Smooth muscle cell (in vitro differentiated cells): ENCODE results near the gene ADAM21. TPM values are rescaled to one million over a fixed set of nuclear protein-coding genes. Genes with fewer than 3 reads are reported as not detected.
"Not testable (repeated sequence)": the region's sequence is repeated elsewhere in the genome, so short reads cannot be mapped to it uniquely, and the experiment has no call there.

ENCODE experiments used
- DNase-seq: peaks from one replicate; lab custom pipeline; 2025; ENCODE audit not compliant: unreplicated experiment; lab: John Stamatoyannopoulos, UW
- H2AFZ ChIP-seq: fragments of 200-600 bp; sonication (generic); 2 replicates; pipeline ENCODE4 v1.6.0; 2016; ENCODE audit warnings: antibody characterized with exemption, low read depth, mild to moderate bottlenecking
- H3F3A ChIP-seq: fragments of 200-600 bp; sonication (generic); 2 replicates; pipeline ENCODE4 v1.6.0; 2017; ENCODE audit warnings: antibody characterized with exemption, low read depth
- H3K27ac ChIP-seq: fragments of 200-600 bp; sonication (generic); 2 replicates; pipeline ENCODE4 v1.5.1; 2016; ENCODE audit warnings: low read depth, mild to moderate bottlenecking
- H3K27me3 ChIP-seq: fragments of 200-600 bp; sonication (generic); 2 replicates; pipeline ENCODE4 v1.6.1; 2016; ENCODE audit warnings: low read depth, mild to moderate bottlenecking
- H3K36me3 ChIP-seq: fragments of 200-600 bp; sonication (generic); 2 replicates; pipeline ENCODE4 v1.5.1; 2016; ENCODE audit warnings: low read depth
- H3K4me1 ChIP-seq: fragments of 200-600 bp; sonication (generic); 2 replicates; pipeline ENCODE4 v1.5.1; 2016; ENCODE audit warnings: low read depth
- H3K4me2 ChIP-seq: fragments of 200-600 bp; sonication (generic); 2 replicates; pipeline ENCODE4 v1.6.0; 2016; ENCODE audit warnings: mild to moderate bottlenecking
- H3K4me3 ChIP-seq: fragments of 200-600 bp; sonication (generic); 2 replicates; pipeline ENCODE4 v1.5.1; 2016; ENCODE audit warnings: mild to moderate bottlenecking
- H3K79me2 ChIP-seq: fragments of 200-600 bp; sonication (generic); 2 replicates; pipeline ENCODE4 v1.6.0; 2016; ENCODE audit warnings: low read depth, mild to moderate bottlenecking
- H3K9ac ChIP-seq: fragments of 200-600 bp; sonication (generic); 2 replicates; pipeline ENCODE4 v1.6.0; 2016; ENCODE audit warnings: low read depth
- H3K9me3 ChIP-seq: fragments of 200-600 bp; sonication (generic); replicated peaks from 2 replicates; pipeline ENCODE4 v1.5.1; 2016; ENCODE audit warnings: low read depth
- H4K20me1 ChIP-seq: fragments of 200-600 bp; sonication (generic); 2 replicates; pipeline ENCODE4 v1.6.0; 2016; ENCODE audit warnings: low read depth
- CTCF ChIP-seq: fragments of 200-600 bp; sonication (generic); IDR thresholded peaks from 2 replicates; pipeline ENCODE4 v1.5.1; 2017; ENCODE audit warnings: borderline replicate concordance, mild to moderate bottlenecking, antibody characterized with exemption; ENCODE audit not compliant: insufficient read depth, poor library complexity, severe bottlenecking
- WGBS: methylation state at CpG from one replicate; pipeline ENCODE4 v1.1.7; 2016; ENCODE audit warnings: low lambda C conversion rate; 5-methylcytosine and 5-hydroxymethylcytosine counted together
- polyA plus RNA-seq: library from polyadenylated mRNA; unstranded; fragments of >200 nt; fragmentation: Nextera tagmentation; extraction: Ambion mirVana; gene quantifications from 2 replicates; pipeline ENCODE4 v1.2.1, GENCODE V29; 2016
- total RNA-seq: library from RNA; depleted of rRNA; stranded (reverse); fragments of >200 nt; gene quantifications from 2 replicates; pipeline ENCODE4 v1.2.3, GENCODE V29; 2014

The ADAM21 gene
- total RNA-seq (not detected in 2 replicates), polyA plus RNA-seq (0.21 TPM in 1 of 2 replicates, not detected in the other)

- Histone ChIP-seq H3K4me1 (no peaks in the 10 kb centered on the region), H3K9me3 (no peaks in the 10 kb centered on the region), H3K4me3 (no peak within 1 kb of the TSS), H3K27ac (no peak within 1 kb of the TSS), H3F3A (no peaks in the 10 kb centered on the region), H3K9ac (no peak within 1 kb of the TSS), H2AFZ (no peak within 1 kb of the TSS), H3K4me2 (no peak within 1 kb of the TSS), H4K20me1 (no peaks in the 10 kb centered on the region), H3K27me3 (no peaks in the 10 kb centered on the region), H3K79me2 (no peaks in the 10 kb centered on the region), H3K36me3 (no peaks in the 10 kb centered on the region)
- DNase-seq: no peak
- no peak for TF ChIP-seq CTCF
- WGBS: 92% methylated on average over 1 of the region's 1 CpG
These were observed at the start of gene ADAM21 for GRCh38 chr14:70451874-70452273. TSS of gene ADAM21 (plus strand) at chr14:70452174. CDS start at chr14:70457500, 5,326 bp downstream.

- H3K27ac ChIP-seq, H3K36me3 ChIP-seq, H3K9ac ChIP-seq, H3K4me1 ChIP-seq, H3K4me3 ChIP-seq, DNase-seq, H3K4me2 ChIP-seq, H2AFZ ChIP-seq, H3F3A ChIP-seq, H3K9me3 ChIP-seq, H3K27me3 ChIP-seq, H3K79me2 ChIP-seq: not testable (repeated sequence)
- WGBS: 57% methylated on average over 4 of the region's 4 CpGs
- H4K20me1 ChIP-seq: peaks cover 38% of the 10 kb centered on the region
These were observed 48.6 kb upstream of the ADAM21 start for GRCh38 chr14:70403335-70403734.

GRCh38 chr14:70406216-70406615, 45.8 kb upstream of the ADAM21 start:
- 83% methylated on average over 4 of the region's 4 CpGs for WGBS
- H3F3A ChIP-seq, H3K4me1 ChIP-seq, H3K4me3 ChIP-seq, H2AFZ ChIP-seq, H3K36me3 ChIP-seq, H3K79me2 ChIP-seq, H3K9me3 ChIP-seq, H3K27ac ChIP-seq, H3K4me2 ChIP-seq, H3K27me3 ChIP-seq, H3K9ac ChIP-seq, DNase-seq: not testable (repeated sequence)
- H4K20me1 ChIP-seq: peaks cover 44% of the 10 kb centered on the region

- Histone ChIP-seq H3K36me3 (no peaks in the 10 kb centered on the region), H3K27me3 (no peaks in the 10 kb centered on the region), H3K27ac (no peak overlapping the region), H3K4me2 (no peak overlapping the region), H3F3A (no peaks in the 10 kb centered on the region), H3K4me1 (no peaks in the 10 kb centered on the region), H3K79me2 (peaks cover 19% of the 10 kb centered on the region), H3K9ac (no peak overlapping the region), H2AFZ (no peak overlapping the region), H3K4me3 (no peak overlapping the region), H4K20me1 (peaks cover 52% of the 10 kb centered on the region), H3K9me3 (no peaks in the 10 kb centered on the region)
- WGBS: 95% methylated on average over 4 of the region's 4 CpGs
- DNase-seq: no peak
- TF ChIP-seq CTCF: no peak
These were observed 44.4 kb upstream of the ADAM21 start for GRCh38 chr14:70407621-70408020.

GRCh38 chr14:70415788-70416187, 36.2 kb upstream of the ADAM21 start:
- H3F3A ChIP-seq: no peaks in the 10 kb centered on the region
- H3K9me3 ChIP-seq: no peaks in the 10 kb centered on the region
- no peak for DNase-seq
- H3K36me3 ChIP-seq: no peaks in the 10 kb centered on the region
- peaks cover 34% of the 10 kb centered on the region for H3K79me2 ChIP-seq
- H3K4me2 ChIP-seq: peak overlapping the region; percentile 96
- no peak for TF ChIP-seq CTCF
- H4K20me1 ChIP-seq: peaks cover 13% of the 10 kb centered on the region
- no peak overlapping the region for H3K9ac ChIP-seq
- H2AFZ ChIP-seq: no peak overlapping the region
- H3K4me3 ChIP-seq: peak overlapping the region; percentile 92
- peaks cover 6% of the 10 kb centered on the region for H3K4me1 ChIP-seq
- no peak overlapping the region for H3K27ac ChIP-seq
- WGBS: 44% methylated on average over 2 of the region's 2 CpGs
- H3K27me3 ChIP-seq: no peaks in the 10 kb centered on the region
